Body of pancreas (tissue), 4 donors: Measurements from ENCODE around the gene ATF7.

Experiments used
- CTCF ChIP-seq, 7 experiments: fragments of 450-650 bp in 4 of 7; fragments of 200-600 bp in 3 of 7; sonication (generic) in 3 of 7; IDR thresholded peaks; one replicate each; pipeline ENCODE4 v1.5.1; 2016 to 2019; ENCODE audit warnings: antibody characterized with exemption in 7 of 7
- POLR2A ChIP-seq, 3 donors: fragments of 450-650 bp; IDR thresholded peaks; one replicate each; pipeline ENCODE4 v1.6.1; 2016; ENCODE audit warnings: antibody characterized with exemption in 3 of 3, mild to moderate bottlenecking in 2 of 3

DNA sequence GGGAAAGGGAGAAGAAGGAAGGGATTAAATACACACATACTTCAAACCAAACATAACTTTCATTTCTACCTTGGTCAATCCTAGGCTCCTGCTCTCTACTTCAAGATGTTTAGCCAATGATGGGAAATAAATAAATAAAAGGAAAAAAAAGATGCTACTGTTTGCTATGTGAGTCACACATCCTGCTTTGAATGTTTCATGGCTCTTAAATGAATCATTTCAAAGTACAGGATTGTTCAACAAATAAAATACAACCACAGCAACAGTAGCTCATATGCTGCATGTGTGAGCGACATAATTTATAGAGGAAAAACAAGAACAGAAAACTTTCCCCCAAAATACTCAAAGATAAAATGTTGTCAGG is 64.6 kb downstream of the ATF7 start:
- TF ChIP-seq CTCF (IDR thresholded peaks at IDR 0.05) (no peak), POLR2A (IDR thresholded peaks at IDR 0.05) (no peak)
